Stimulated activated memory B cell treated with anti-CD40 and anti-IgM and Interleukin-4, amounts not matched to agents 10 μg/mL and 1 μg/mL and 100 μg/mL, for 72 hours (primary cell): Measurements from ENCODE around the gene CCDC60.

Experiments used
- ATAC-seq: fragments of 150-1000 bp; cut with Tn5 transposase; 2 replicates; pipeline ENCODE4 v1.10.0; 2021
- H3K27ac Mint-ChIP-seq: one replicate; pipeline ENCODE4 v1.8.0; 2022; ENCODE audit warnings: mild to moderate bottlenecking, mixed read lengths
- H3K27me3 Mint-ChIP-seq: one replicate; pipeline ENCODE4 v1.8.0; 2022; ENCODE audit warnings: mixed read lengths
- H3K36me3 Mint-ChIP-seq: one replicate; pipeline ENCODE4 v1.8.0; 2022; ENCODE audit warnings: mixed read lengths
- H3K4me1 Mint-ChIP-seq: one replicate; pipeline ENCODE4 v1.8.0; 2022; ENCODE audit warnings: mixed read lengths
- H3K4me3 Mint-ChIP-seq: one replicate; pipeline ENCODE4 v1.8.0; 2022; ENCODE audit warnings: mild to moderate bottlenecking, moderate library complexity, mixed read lengths
- H3K9me3 Mint-ChIP-seq: one replicate; pipeline ENCODE4 v1.8.0; 2022; ENCODE audit warnings: mixed read lengths

CCDC60 gene

DNA sequence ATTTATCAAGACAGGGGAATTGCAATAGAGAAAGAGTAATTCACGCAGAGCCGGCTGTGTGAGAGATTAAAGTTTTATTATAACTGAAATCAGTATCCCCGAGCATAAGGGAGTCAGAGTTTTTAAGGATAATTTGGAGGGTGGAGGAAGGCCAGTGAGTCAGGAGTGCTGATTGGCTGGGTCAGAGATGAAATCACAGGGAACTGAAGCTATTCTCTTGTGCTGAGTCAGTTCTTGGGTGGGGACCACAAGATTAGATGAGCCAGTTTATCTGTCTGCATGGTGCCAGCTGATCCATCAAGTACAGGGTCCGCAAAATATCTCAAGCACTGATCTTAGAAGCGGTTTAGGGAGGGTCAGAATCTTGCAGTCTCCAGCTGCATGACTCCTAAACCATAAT lies 96.6 kb downstream of the CCDC60 start:
- Mint-ChIP-seq H3K27me3 (no peaks in the 10 kb centered on the region), H3K27ac (no peak overlapping the region), H3K4me1 (no peaks in the 10 kb centered on the region), H3K4me3 (no peak overlapping the region), H3K9me3 (peaks cover 5% of the 10 kb centered on the region), H3K36me3 (no peaks in the 10 kb centered on the region)
- ATAC-seq = no peak

DNA sequence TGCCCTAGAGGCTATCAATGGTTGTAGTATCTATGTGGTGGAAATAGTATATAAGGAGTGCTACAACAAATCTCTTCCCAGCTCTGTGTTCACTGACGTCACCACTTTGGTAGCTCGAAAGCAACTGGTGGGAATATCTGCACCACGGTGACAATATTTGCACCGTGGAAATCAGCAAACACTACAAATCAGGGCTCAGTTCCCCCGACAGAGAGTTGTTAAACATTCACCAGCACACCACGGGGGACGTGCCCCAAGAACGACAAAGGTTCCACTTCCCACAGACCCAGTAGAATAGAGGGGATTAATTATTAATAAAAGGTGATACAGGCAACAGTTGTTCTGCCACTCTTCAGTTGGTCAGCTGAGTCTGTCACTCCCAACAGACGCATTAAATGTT lies 98.4 kb downstream of the CCDC60 start:
- Mint-ChIP-seq H3K9me3 (peaks cover 2% of the 10 kb centered on the region), H3K27ac (no peak overlapping the region), H3K27me3 (no peaks in the 10 kb centered on the region), H3K4me3 (no peak overlapping the region), H3K36me3 (no peaks in the 10 kb centered on the region), H3K4me1 (no peaks in the 10 kb centered on the region)
- no peak for ATAC-seq

DNA sequence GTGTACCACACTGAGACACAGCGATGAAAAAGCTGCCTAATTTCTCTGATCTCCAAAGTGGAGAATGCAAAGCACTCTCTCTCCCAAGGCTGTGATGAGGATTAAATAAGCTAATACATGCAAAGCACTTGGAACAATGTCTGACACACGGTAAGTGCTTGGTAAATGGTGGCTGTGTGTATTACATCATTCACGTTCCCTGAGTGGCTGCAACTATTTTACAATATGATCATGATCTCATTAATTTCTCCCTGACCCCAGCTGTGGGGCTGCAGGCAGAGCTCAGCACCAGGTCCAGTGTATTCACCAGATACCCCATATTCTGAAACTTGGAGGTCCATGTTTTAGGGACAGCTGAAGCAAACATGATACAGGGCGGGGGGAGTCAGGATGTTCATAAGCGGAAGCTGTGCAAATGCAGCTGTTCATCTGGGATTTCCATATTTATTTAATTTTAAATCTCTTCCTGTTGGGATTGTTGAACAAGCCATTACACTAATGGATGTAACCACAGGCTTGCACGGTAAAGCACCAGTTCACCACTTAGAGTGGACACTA lies 106.4 kb downstream of the CCDC60 start:
- Mint-ChIP-seq H3K36me3 (no peaks in the 10 kb centered on the region), H3K27me3 (peaks cover 29% of the 10 kb centered on the region), H3K9me3 (no peaks in the 10 kb centered on the region), H3K27ac (no peak overlapping the region), H3K4me1 (no peaks in the 10 kb centered on the region), H3K4me3 (no peak overlapping the region)
- ATAC-seq = no peak

DNA sequence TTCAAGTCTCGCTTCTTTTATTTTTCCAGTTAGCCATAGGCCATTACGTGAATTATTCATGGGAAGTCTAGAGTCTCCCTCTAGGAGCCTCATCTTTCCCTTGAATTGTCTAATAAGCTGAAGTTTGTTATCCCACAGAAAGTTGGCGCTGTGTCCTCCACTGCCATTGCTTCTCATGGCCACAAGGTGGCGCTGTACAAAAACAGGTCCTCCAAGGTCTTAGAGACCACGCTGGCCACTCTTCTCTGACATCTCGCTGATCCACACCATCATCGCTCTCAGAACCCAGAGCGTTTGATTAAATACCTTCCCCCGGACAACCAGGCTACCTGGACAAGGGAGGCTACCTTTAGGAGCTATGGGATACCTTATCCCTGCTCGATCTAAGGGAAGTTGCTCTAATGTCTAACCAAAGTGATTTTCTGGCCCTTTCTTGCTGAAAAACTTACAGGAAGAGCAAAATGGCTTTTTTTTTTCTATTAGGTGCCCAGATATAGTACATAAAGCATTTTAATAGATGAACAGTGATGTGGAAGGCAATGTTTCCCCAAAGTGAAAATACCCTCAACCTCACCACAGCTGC lies 110.0 kb downstream of the CCDC60 start:
- Mint-ChIP-seq H3K9me3 (no peaks in the 10 kb centered on the region), H3K36me3 (no peaks in the 10 kb centered on the region), H3K27me3 (peaks cover 32% of the 10 kb centered on the region), H3K4me3 (no peak overlapping the region), H3K27ac (no peak overlapping the region), H3K4me1 (no peaks in the 10 kb centered on the region)
- no peak for ATAC-seq

DNA sequence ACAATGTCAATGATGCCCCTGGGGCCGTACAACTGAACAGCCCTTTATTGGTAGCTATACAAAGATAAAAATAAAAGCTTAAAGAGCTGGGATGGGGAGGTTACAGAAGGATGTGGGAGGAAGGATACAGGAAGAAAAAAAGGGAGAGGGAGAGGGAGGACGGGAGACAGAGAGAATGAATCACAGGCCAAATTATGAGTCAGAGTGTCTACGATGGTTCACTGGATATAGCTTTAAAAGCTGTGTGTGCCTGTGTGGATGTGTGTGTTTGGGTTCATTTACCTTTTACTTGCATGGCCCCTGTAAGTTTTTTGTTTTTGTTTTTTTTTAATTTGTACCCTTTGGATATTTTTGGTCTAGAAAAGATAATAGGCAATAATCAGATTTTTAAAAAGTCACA lies 111.9 kb downstream of the CCDC60 start:
- Mint-ChIP-seq H3K4me3 (no peak overlapping the region), H3K9me3 (no peaks in the 10 kb centered on the region), H3K27me3 (peaks cover 19% of the 10 kb centered on the region), H3K36me3 (no peaks in the 10 kb centered on the region), H3K4me1 (no peaks in the 10 kb centered on the region), H3K27ac (no peak overlapping the region)
- no peak for ATAC-seq

DNA sequence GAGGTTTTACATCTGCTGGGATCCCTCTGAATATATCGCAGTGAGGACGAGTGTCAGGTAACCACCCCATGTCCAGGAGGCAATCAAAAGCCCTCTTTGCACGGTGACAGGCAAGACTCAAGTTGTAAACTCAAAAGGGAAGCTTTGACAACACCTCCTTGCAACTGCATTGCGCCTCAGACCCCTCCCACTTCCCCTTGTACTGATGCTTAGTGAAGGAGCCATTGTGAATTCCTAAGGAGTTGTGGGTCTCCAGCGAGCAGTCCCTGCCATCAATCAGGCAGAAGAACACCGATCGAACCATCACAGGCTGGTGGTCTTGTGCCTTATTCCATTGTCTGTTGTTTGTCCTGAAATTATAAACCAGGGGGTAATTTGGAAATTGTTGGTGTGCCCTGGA lies 112.6 kb downstream of the CCDC60 start:
- Mint-ChIP-seq H3K9me3 (no peaks in the 10 kb centered on the region), H3K36me3 (no peaks in the 10 kb centered on the region), H3K27me3 (peaks cover 15% of the 10 kb centered on the region), H3K27ac (no peak overlapping the region), H3K4me1 (no peaks in the 10 kb centered on the region), H3K4me3 (no peak overlapping the region)
- no peak for ATAC-seq

DNA sequence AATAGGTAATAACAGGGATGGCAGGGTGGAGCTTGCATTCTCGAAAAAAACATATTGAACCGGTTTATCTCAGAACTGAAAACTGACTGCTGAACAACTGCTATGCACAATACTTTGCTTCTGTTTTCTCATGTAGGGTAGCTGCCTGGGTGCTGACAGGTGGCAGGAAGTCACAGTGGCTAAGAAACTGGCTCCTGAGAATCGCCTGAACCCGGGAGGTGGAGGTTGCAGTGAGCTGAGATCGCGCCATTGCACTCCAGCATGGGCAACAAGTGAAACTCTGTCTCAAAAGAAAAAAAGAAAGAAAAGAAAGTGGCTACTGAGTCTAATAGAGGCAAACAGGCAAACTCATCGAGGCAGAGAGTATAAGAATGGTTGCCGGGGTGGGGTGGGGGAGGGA lies 113.1 kb downstream of the CCDC60 start:
- Mint-ChIP-seq H3K9me3 (no peaks in the 10 kb centered on the region), H3K36me3 (no peaks in the 10 kb centered on the region), H3K27me3 (peaks cover 15% of the 10 kb centered on the region), H3K4me1 (no peaks in the 10 kb centered on the region), H3K4me3 (no peak overlapping the region), H3K27ac (no peak overlapping the region)
- ATAC-seq = no peak

DNA sequence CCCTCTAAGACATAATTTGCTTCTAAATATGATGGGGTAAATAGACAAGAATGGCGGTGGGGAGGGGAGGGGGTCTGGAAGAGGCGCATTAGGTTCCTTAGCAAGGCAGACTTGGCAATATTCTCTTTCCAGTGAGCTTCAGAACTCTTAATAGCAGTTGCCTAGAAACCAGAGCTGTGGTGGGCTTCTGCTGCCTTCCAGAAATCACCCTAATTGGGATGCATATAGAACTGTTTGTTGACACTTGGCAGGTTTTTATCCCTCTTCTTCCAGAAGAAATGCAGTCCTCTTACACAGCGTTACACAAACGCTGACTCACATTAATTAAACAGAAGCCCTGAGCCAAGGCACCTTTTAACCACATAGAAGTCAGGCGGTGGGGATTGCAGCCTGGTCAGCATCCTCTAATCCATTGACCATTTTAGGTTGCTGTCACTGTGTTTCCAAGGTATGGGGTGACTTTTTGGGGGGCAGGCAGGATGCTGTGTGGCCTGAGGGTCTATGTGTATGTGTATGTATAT lies 114.1 kb downstream of the CCDC60 start:
- Mint-ChIP-seq H3K27ac (no peak overlapping the region), H3K4me1 (no peaks in the 10 kb centered on the region)
- ATAC-seq = no peak

DNA sequence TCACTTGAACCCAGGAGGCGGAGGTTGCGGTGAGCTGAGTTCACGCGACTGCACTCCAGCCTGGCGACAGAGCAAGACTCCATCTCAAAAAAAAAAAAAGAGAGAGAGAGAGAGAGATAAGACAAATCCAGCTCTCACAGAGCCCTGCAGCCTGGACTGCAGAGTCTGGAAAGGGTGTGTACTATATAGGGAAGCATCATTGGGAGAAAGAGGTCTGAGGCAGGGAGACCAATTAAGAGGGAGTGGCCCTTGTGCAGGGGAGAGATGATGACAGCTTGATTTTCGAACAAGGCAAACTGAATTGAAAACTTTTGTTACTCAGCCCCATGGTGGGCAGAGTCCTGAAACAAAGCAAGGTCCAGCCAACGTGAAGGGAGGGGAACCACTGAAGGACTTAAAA lies 116.2 kb downstream of the CCDC60 start:
- H3K9me3 Mint-ChIP-seq = peaks cover 6% of the 10 kb centered on the region

More for the DNA sequence above, 114.1 kb downstream of the CCDC60 start:
- Mint-ChIP-seq H3K27me3 (peaks cover 15% of the 10 kb centered on the region), H3K4me3 (no peak overlapping the region), H3K9me3 (no peaks in the 10 kb centered on the region), H3K36me3 (no peaks in the 10 kb centered on the region)

DNA sequence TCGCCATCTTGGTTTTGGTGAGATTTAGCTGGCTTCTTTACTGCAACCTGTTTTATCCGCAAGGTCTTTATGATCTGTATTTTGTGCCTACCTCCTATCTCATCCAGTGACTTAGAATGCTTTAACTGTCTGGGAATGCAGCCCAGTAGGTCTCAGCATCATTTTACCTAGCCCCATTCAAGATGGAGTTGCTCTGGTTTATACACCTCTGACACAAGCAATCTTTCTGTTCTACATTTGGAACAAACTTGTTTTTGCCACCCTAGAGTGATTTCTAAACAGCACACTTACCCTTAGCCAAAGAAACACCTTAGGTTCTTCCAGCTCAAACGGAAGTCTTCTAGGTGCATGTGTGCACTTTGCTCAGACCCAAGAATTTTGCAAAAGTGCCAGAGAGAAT lies 122.3 kb downstream of the CCDC60 start:
- Mint-ChIP-seq H3K4me3 (no peak overlapping the region), H3K36me3 (no peaks in the 10 kb centered on the region), H3K4me1 (no peaks in the 10 kb centered on the region)

More for the DNA sequence above, 116.2 kb downstream of the CCDC60 start:
- H3K27me3 Mint-ChIP-seq = peaks cover 9% of the 10 kb centered on the region
- H3K4me3 Mint-ChIP-seq = no peak overlapping the region
- H3K4me1 Mint-ChIP-seq = no peaks in the 10 kb centered on the region
- ATAC-seq = no peak
- no peaks in the 10 kb centered on the region for H3K36me3 Mint-ChIP-seq
- H3K27ac Mint-ChIP-seq = no peak overlapping the region

DNA sequence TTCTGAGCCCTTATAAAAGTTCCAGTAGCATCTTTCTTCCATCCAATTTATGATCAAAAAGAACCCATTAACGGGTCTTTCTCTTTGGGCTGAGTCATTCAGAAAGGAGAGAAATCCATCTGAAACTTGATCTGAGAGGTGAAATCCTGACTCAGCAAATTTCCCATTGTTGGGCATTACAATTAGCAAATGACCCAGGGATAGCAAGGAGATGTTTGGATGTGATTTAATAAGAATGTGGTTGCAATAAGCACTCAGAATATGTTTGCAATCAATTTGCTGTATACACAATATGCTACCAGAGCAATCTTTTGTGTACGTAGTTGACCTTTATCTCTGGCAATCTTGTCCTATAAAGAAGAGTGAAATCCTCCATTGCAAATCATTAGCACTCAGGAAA lies 122.7 kb downstream of the CCDC60 start:
- Mint-ChIP-seq H3K4me1 (no peaks in the 10 kb centered on the region), H3K27ac (no peak overlapping the region), H3K27me3 (peaks cover 14% of the 10 kb centered on the region), H3K36me3 (no peaks in the 10 kb centered on the region), H3K4me3 (no peak overlapping the region), H3K9me3 (peaks cover 11% of the 10 kb centered on the region)
- ATAC-seq = no peak

More for the DNA sequence above, 122.3 kb downstream of the CCDC60 start:
- Mint-ChIP-seq H3K27ac (no peak overlapping the region), H3K27me3 (peaks cover 14% of the 10 kb centered on the region), H3K9me3 (peaks cover 11% of the 10 kb centered on the region)
- no peak for ATAC-seq

DNA sequence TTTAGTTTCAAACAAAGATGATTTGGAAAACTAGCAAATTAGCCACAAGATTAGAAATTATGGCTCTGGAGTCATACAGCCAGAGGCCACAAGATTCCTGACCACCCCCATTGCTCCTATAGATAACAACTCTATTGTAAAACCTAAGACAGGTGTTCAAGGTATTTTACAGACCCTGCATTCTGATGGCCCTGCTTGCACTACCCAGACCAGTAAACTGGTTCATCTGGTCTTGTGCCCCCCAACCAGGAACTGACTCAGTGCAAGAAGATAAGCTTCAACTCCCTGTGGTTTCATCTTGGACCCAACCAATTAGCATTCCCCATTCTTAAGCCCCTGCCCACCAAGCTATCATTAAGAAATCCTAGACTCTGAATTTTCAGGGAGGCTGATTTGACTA lies 125.0 kb downstream of the CCDC60 start:
- H3K4me3 Mint-ChIP-seq = no peak overlapping the region
- H3K4me1 Mint-ChIP-seq = no peaks in the 10 kb centered on the region
- ATAC-seq = no peak
- no peaks in the 10 kb centered on the region for H3K36me3 Mint-ChIP-seq
- H3K27ac Mint-ChIP-seq = no peak overlapping the region
- H3K27me3 Mint-ChIP-seq = peaks cover 14% of the 10 kb centered on the region
- peaks cover 11% of the 10 kb centered on the region for H3K9me3 Mint-ChIP-seq

DNA sequence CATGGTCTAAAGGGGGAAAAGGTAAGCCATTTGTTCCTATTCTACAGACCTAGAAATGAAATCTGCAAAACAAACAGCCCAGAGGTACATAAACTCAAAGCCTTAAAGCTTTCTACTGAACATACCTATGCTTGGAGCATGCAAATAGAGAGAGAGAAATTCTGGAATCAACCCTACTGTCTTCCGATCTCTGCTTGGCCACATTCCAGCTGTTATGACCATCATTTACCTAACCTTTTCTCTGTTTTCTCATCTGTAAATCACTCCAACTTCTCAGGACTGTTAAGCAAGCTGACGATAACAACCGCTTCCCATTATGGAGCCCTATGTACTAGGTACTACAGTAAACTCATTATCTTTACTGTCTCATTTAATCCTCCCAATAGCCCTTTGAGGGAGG lies 126.3 kb downstream of the CCDC60 start:
- Mint-ChIP-seq H3K4me1 (no peaks in the 10 kb centered on the region), H3K9me3 (peaks cover 5% of the 10 kb centered on the region), H3K36me3 (no peaks in the 10 kb centered on the region), H3K27ac (no peak overlapping the region), H3K27me3 (peaks cover 14% of the 10 kb centered on the region), H3K4me3 (no peak overlapping the region)
- no peak for ATAC-seq

DNA sequence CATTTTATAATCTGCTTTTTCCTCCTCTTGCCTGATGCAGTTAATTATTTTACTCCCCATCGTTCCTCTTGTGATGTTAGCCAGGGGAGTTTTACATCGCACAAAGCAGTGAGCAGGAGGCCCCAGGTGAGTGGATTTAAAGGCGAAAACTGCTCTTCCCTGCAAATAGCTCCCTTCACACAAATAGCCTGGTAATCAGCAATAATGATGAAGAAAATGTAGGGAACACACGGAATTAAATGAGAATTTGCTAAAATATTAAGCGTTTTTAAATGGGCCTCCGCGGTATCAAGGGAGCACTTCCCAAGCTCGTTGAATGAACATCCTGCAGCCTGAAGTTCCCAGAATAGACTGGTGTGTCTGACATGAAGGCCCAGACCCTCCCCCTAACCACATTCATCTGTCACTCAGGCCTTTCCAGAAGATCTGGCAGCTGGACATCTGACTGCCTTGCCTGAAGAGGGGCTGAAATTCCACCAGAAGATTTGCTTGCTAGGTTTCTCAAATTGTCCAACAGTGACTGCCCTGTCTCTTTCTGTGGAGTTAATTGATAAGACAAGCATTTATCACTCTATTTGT lies 127.2 kb downstream of the CCDC60 start:
- no peaks in the 10 kb centered on the region for H3K36me3 Mint-ChIP-seq
- H3K27ac Mint-ChIP-seq = no peak overlapping the region
- no peaks in the 10 kb centered on the region for H3K4me1 Mint-ChIP-seq
- peaks cover 14% of the 10 kb centered on the region for H3K27me3 Mint-ChIP-seq
- ATAC-seq = no peak
- peaks cover 5% of the 10 kb centered on the region for H3K9me3 Mint-ChIP-seq
- no peak overlapping the region for H3K4me3 Mint-ChIP-seq

DNA sequence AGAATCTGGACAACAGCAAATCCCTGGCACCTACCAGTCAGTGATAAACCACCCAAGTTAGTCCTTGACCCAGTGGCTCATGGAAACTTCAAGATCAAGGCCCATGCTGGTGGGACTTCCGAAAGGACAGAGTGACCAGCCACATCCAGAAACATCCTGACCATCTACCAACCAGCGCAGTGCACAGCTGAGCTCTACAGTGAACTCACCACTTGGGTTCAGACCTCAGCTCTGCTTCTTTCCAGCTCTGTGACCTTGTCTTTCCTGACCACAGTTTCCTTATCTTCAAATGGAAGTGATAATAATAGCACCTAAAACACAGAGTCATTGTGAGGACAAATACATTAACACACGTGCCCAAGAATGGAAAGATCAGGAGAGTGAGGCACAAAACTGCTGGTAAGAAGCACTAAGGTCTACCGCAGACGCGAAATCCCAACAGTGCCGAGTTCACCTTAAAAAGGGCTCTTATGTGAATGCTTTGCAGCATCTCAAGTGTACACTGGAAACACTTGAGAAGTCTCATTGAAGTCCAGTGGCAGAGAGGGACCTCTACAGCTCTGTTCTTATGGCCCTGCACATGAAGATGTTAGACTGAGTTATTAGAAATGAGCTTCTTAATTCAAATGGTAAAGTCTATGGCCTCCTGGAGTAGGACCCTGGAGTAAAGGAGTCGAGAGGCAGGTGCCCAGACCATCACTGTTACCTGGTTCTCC lies 128.8 kb downstream of the CCDC60 start:
- no peak overlapping the region for H3K4me3 Mint-ChIP-seq
- H3K9me3 Mint-ChIP-seq = peaks cover 5% of the 10 kb centered on the region
- ATAC-seq = no peak
- peaks cover 14% of the 10 kb centered on the region for H3K27me3 Mint-ChIP-seq
- H3K27ac Mint-ChIP-seq = no peak overlapping the region
- H3K4me1 Mint-ChIP-seq = no peaks in the 10 kb centered on the region
- no peaks in the 10 kb centered on the region for H3K36me3 Mint-ChIP-seq

DNA sequence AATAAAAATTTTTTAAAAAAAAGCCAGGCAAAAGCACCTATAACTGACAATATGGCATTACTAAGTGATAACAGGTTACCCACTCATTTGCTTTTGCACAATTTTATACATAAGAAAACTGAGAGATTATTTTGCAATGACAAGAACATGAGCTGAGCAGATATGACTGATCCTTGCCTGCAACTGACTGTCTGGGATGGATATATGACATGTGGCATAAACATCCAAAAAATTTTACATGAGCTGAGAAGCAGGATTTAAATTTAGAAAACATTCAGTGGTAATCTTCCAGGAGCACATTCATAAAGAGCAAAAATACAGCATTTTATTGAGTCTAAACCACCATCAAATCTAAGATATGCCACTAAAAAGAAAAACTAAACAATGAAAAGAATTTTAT lies 133.8 kb downstream of the CCDC60 start:
- no peak for ATAC-seq
- no peak overlapping the region for H3K27ac Mint-ChIP-seq
- H3K27me3 Mint-ChIP-seq = no peaks in the 10 kb centered on the region
- no peaks in the 10 kb centered on the region for H3K4me1 Mint-ChIP-seq
- no peak overlapping the region for H3K4me3 Mint-ChIP-seq
- no peaks in the 10 kb centered on the region for H3K36me3 Mint-ChIP-seq
- H3K9me3 Mint-ChIP-seq = no peaks in the 10 kb centered on the region
